NCI-H1417 (cell line): ENCODE results near the gene NFU1.
A peak's percentile ranks its signal among the peaks of the same experiment; 100 is the strongest.
"Not testable (repeated sequence)": the region's sequence is repeated elsewhere in the genome, so short reads cannot be mapped to it uniquely, and the experiment has no call there.

Source experiments
- DNase-seq, 3 experiments: peaks; one replicate each; lab custom pipeline; 2025; lab: John Stamatoyannopoulos, UW

NFU1 gene

DNA sequence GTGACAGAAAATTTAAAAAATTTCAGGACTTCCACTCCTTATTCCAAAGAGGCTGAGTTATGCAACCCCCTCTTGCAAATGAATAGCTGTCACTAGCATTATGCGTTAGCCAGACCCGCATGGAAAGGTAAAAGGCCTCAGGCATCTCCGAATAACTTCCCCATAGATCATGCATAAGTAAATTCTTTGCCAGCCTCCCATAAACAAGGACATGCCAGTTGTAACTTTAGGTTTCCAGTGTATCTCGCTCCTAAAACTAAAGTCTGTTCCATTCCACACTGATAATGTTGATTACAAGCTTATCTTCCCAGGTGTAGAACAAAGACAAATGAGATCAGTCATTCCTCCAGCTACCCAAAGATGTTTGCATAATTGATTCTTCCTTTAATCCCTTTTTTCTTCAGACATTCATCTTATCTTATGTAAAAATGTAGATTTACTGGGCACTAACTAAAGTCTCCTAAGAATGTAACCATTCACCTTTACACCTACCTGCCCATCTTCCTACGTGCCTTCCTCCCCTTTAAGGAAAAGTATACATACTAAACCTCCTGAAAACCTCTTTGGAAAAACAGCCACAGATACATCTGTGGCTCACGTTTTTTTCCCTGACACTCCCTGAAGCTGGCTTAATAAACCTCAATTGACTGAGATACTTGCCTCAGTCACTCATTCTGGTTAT lies 13.6 kb upstream of the NFU1 start:
- no peak for DNase-seq

DNA sequence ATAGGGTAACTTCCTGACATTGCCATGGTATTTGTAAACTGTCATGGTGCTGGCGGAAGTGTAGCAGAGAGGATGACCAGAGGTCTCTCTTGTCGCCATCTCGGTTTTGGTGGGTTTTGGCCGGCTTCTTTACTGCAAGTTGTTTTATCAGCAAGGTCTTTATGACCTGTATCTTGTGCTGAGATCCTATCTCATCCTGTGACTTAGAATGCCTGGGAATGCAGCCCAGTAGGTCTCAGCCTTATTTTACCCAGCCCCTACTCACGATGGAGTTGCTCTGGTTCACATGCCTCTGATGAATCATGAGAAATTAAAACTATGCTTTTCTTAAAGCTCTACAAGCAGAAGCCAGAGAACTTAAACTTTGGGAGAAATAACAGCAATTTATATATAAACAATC lies 12.7 kb upstream of the NFU1 start:
- DNase-seq: no peak

DNA sequence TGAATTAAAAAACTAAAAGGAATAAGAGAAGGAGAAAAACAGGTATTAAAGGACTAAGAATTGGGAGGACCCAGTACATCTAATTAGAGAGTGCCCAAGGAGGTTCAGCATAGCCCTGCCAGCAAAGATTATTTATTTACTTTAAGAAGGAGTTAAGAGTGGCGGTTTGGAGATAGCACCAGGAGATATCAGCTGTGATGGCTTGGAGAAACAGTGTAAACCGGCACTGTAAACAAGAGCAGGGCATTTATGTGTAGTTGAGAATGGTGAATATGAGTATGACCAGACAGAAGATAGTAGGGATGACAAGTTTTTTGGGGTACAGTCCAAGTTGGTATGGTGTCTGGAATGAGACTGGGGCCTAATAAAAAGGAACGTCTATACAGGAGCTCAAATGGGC lies 6.4 kb upstream of the NFU1 start:
- not testable (repeated sequence) for DNase-seq

DNA sequence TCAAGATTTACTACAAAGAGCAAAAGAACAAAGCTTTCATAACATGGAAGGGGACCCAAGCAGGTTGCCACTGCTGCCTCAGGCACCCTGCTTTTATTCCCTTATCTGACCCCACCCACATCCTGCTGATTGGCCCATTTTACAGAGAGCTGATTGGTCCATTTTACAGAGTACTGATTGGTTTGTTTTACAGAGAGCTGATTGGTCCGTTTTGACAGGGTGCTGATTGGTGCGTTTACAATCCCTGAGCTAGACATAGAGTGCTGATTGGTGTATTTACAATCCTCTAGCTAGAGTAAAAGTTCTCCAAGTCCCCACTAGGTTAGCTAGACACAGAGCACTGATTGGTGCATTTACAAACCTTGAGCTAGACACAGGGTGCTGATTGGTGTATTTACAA lies 2.3 kb upstream of the NFU1 start:
- not testable (repeated sequence) for DNase-seq

DNA sequence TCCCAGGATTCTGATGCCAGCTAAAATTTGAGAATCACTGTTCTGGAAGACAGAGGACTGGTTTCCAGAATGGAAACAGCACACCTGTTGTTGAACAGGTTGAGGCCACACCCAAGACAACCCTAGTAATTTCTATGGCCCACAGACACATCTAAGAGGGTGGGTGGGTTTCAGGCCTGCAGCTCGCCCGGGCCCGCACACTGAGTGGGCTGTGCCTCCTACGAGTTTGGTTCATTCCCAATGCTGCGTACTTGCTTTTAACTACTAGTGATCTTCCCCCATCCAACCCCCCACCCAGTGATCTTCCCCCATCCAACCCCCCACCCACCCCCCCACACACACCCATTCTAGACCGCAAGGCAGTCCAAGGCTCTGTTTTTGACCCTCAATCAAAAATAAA lies 1.3 kb upstream of the NFU1 start:
- no peak for DNase-seq

DNA sequence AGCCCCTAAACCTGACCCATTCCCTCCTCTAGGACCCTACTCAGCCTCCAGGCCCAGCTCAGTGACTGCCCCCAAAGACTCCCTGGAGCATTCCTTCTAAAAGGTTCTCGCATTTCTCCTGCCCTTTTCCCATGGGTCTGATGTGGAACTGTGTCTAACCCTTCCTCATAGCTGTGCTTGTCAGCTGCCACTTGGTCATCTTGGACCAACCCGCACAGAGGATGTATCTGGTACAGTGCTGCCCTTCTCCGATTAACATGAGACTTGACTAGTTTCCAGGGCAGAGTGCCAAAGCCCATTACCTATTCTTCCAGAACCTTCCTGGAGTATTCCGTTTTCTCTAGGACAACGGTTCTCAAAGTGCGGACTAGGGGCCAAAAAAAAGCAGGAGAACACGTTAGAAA lies 518 bp upstream of the NFU1 start:
- DNase-seq: peak in 1 of 3 experiments; percentile 69

DNA sequence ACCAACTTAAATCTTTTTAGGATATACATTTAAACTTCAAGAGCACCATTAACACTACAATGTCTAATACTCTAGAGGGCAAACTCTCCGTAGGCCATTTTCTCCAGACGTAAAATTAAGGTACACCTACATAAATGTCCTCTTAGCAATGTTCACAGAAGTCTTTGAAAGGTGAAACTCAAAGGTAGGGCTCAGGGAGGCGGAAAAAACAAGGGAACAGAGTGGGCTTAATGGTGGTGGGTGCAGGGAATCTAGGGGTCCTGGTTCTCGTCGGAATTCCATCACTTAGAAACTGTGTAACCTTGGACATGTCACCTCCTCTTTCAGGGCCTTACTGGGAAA lies 668 bp downstream of the NFU1 start:
- no peak for DNase-seq

DNA sequence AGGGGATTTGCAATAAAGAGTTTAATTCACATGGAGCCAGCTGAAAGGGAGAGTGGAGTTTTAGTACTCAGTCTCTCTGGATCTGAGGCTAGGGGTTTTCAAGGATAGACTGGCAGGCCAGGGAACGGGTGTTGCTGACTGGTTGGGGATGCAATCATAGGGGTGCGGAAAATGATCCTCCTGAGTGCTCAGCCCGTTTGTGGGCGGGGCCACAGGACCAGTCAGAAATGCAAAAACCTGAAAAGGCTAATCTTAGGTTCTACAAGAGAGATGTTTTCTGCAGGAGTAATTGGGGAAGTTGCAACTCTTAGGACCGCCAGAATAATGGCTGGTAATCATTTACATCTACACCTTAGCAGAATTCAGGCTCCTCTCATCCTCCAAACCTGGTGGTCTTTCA lies 2.5 kb downstream of the NFU1 start:
- no peak for DNase-seq

DNA sequence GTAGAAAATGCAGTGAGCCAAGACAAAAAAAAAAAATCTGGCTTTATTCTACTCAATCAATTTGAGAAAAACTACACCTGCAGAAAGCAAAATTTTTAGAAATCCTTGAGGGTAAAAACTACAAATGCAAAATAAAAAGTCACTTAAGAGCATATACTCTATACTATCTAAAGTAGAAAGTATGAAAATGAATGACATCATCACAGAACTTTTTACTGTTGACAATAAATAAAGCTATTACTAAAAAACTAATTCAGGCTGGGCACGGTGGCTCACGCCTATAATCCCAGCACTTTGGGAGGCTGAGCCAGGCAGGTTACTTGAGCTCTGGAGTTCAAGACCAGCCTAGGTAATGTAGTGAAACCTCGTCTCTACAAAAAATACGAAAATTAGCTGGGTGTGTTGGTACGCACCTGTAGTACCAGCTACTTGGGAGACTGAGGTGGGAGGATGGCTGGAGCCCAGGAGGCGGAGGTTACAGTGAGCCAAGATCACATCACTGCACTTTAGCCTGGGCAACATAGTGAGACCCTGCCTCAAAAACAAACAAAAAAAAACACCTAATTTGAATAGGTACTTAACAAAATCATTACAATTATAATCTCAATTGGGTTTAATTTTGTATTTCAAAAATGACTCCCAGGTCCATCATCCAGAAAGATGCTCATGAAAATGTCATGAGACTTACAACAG lies 7.6 kb downstream of the NFU1 start:
- DNase-seq: no peak

DNA sequence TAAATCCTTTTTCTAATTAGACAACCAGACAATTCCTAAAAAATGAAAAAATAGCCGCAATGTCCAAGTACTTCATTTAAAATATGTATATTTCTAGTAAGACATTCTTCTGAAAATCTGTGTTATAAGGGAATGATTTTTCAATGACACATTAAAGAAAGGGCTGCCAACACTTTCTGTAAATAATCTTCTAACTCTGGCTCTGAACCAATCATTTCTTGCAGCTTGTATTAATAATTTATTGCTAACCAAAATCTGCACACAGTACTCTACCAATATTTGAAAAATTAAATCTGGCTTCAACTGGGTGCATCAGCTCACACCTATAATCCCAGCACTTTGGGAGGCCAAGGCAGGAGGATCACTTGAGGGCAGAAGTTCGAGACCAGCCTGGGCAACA lies 8.3 kb downstream of the NFU1 start:
- no peak for DNase-seq

DNA sequence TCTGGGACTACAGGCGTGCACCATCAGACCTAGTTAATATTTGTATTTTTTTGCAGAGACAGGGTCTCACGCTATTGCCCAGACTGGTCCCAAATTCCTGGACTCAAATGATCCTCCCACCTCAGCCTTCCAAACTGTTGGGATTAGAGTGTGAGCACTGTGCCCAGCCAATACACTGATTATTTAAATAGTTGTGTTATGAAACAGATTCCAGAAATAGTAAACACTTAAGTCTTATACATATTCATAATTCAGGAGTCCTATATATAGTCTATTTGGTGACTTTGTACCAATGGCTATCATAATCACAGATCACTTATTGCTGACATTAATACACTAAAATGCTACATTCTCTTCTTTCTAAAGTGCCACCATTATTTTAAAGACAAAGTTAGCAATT lies 12.8 kb downstream of the NFU1 start:
- DNase-seq: no peak

DNA sequence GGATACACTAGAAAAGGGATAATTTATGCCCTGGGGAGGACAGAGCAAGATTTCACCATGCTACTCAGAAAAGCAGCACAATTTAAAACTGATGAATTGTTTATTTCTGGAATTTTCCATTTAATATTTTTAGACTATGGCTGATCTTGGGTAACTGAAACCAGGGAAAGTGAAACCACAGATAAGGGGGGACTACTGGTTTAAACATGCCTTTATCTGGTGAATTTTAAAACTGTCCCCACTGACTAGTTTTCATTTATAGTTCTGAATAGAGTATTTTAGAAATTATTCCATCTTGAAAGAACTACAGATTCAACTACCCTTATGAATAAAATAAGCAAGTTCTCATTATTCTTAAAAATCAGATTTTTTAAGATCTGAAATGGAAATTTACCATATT lies 15.0 kb downstream of the NFU1 start:
- DNase-seq: no peak

DNA sequence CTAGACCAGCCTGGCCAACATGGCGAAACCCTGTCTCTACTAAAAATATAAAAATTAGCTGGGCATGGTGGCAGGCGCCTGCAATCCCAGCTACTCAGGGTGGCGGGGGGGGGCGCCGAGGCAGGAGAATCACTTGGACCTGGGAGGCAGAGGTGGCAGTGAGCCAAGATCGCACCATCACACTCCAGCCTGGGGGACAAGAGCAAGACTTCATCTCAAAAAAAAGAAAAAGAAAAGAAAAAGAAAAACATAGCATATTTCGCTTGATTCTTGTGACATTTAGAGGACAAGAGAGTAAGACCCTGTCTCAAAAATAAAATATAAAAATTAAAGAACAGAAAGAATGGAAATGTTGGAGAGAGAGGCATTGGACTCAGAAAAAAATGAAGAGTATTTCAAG lies 18.1 kb downstream of the NFU1 start:
- not testable (repeated sequence) for DNase-seq

DNA sequence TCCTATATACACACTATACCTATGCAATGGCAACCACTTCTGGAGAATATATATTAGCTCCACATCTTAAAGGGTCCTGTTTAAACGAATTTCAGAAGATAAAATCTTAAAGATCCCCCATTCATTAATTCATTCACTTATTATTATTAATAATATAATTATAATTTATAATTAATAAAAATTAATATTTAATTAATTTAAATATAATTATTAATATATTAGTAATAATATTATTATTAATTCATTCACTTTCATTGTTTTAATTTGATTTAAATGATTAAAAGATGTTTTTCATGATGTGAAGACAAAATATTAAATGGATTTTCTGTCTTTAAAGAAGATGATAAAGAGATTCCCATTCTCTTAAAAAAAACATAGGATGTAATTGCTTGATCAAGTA lies 21.1 kb downstream of the NFU1 start:
- no peak for DNase-seq

DNA sequence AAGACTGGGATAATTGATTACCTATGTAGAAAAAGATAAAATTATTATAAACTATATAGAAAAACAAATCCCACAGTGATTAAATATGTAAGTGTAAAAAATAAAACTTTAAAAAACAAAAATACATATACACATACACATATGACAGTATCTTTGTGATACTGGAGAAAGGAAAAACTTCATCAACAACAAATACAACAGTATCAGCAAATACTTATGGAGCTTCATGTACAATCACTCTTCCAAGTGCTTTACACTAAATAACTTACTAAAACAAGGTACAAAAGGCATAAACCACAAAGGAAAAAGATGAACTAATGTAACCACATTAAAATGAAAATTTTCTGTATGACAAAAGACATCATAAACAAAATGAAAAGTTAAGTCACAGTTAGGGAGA lies 26.1 kb downstream of the NFU1 start:
- no peak for DNase-seq

DNA sequence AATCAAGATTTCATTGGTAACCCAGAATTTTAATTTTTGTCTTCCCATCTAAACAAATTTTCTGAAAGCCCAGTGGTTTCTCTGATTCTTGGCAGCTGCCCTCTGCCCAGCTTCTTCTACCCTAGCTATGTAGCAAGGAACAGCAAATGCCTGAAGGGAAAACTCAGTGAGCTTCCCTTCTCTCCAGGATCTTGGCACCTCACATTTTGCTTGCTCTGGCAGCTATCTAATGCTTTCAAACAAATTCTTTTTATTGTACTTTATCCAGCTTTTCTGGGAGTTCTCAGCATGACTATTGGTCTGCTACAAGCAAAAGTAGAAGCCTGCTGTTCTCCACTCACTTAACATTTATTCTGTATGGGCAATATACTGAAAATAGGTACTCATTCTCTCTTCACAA lies 31.9 kb downstream of the NFU1 start:
- no peak for DNase-seq

DNA sequence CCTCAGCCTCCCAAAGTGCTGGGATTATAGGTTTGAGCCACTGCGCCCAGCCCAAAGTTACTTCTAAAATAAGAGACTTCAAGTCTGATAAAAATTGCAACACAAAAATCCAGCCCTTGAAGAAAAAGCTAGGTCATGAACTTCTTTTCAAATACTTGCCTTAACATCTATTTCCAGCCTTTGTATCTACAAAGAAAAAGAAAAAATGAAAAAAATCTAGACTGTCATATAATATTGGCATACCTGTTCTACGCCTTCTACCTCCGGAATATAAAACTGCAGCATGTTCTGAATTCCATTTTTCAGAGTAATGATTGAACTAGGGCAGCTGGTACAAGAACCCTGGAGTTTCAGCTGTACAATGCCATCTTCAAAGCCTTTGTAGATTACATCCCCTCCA lies 37.1 kb downstream of the NFU1 start:
- no peak for DNase-seq

DNA sequence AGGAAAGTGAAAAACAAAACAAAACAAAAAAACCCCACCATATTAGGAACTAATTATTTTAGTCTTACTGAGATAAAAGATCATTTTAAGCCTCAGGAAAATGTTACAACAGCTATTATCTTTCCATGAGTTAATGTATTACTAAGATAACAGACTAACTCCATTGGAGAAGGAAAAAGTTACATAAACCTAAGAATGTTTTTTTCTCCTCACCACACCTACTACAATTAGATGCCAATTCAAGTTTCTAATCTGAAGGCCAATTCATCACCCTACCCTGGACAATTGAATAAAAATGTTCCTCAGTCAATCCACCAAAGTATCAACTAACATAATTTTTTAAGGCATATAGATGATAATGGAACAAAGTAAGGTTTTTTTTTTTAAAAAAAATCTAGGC lies 40.0 kb downstream of the NFU1 start:
- no peak for DNase-seq

DNA sequence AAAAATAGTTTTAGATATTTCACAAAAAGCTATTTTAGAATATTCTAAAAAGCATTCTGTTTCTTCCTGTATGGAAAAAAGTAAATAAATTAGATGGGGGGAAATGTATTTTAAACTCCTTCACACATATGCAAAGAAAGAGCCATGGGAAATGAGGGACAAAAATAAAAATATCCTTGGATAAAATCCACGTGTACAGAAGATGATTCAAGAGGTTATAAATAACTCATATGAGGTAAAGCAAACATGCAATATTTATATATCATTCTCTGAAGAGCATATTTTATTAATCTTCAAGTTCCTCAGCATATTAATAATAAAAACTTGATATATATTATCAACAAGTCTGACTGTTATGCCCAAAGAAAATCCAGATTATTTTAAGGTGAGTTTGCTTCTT lies 41.4 kb downstream of the NFU1 start:
- no peak for DNase-seq

DNA sequence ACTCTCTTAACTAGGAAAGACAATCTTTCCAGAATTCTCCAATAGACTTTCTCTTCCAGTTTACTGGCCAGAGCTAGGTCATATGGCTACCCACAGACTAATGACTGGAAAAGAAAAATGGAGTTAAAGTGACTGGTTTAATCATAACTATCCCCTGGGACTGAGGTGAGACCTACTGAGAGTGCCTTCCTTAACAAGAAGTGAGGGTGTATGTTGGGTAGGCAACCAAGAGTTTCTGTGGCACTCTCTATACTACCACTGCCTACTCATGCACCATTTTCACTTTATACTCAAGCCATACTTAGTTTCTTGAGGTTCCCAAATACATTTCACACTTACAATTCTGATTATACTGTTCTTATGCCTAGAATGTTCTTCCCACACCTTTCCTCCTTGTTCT lies 43.3 kb downstream of the NFU1 start:
- DNase-seq: no peak

DNA sequence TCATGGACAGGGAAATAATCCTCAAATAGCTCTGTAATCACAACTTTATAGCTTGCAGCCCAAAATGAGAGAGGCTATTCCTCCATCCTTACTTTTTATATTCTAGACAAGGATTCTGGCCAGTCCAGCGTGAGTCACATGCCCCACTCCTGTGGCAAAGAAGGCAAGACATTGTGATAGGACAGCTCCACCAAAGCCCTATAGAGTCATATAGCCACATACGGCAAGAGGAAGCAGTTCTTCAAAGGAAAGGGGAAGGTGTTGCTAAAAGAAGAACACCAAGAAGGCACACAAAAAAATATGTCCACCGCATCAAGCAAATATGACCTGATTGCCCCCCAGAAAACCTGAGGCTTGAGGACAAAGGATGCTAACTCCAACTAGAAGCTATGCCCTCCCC lies 46.8 kb downstream of the NFU1 start:
- no peak for DNase-seq

DNA sequence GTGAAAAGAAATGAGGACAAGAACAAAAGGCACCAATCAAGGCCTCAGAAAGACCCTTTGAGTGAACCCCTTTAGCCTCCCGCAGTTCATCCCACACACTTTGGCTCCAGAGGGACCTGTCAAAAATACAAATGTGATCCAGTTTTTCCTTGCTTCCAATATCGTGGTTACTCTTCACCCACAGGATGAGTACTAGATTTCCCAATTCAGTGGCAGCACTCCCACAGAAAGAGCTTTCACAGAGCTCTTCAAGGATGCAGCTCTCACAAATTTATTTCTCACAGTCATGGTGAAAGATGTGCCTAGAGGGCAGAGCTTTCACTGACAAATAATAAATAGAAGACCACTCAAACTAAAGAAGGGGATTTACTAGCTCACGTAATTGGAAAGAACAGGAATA lies 47.2 kb downstream of the NFU1 start:
- no peak for DNase-seq

DNA sequence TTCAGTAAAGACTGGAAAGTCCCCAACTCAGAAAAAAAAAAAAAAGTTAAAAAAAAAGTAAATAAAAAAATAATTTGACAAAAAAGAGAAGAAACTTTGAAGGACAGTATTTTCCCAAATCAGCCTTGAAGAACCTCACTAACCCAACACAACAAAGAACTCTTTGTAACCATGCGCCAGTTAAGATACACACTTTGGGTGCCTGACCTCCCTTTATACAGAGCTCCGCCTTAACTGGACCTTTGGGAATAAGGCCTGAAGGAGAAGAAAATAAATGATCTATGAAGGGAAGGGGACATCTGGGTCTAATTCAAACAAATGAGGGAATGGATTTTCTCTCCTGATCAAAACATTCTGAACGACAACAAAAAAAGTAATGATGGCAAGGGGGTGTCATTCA lies 48.0 kb downstream of the NFU1 start:
- DNase-seq: no peak

DNA sequence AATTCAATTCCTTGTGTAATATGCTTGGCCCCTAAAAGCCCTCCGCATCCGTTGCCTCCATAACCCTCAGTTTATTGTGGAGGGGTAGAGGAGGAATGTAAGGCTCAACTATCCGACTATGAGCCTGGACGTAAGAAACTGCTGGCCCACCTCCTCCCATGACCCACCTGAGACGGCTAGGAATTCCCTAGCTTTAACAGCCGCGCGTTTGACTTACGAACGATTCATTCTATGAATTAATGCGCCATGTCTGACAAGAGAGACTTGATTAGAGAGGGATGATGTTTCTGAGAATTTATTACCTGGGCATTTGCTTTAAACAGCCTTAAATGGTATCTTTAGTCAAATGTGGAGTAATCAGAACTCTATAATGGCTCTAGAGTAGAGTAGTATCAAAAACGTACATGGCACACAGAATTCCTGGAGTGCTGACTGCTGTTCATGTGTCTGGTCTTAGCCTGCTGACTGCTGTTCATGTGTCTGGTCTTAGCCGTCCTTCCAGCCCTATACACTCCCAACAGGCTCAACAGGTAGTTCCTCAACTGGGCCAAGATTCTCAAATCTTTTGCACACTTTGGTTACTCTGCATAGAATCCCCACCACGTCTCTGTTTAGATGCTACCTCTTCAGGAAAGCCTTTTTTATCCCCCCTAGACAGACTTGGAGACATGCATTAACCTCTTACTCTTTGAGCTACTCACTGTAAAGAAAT lies 49.3 kb downstream of the NFU1 start:
- DNase-seq: peak in 2 of 3 experiments; percentile 59 to 75
